Loucy (cell line): Measurements from ENCODE around the gene SRSF9.

Source experiments
- EZH2phosphoT487 ChIP-seq: fragments of 200-600 bp; IDR thresholded peaks from 2 replicates; pipeline ENCODE4 v1.6.1; 2018; ENCODE audit warnings: antibody characterized with exemption, mild to moderate bottlenecking, moderate library complexity, borderline replicate concordance
- TF ChIP-seq, protein P1 (sequence below): fragments of 200-600 bp; sonication (generic); conservative IDR thresholded peaks from 2 replicates; pipeline ENCODE4 v1.5.1; 2014; ENCODE audit warnings: mild to moderate bottlenecking, antibody characterized with exemption, low read length

DNA sequence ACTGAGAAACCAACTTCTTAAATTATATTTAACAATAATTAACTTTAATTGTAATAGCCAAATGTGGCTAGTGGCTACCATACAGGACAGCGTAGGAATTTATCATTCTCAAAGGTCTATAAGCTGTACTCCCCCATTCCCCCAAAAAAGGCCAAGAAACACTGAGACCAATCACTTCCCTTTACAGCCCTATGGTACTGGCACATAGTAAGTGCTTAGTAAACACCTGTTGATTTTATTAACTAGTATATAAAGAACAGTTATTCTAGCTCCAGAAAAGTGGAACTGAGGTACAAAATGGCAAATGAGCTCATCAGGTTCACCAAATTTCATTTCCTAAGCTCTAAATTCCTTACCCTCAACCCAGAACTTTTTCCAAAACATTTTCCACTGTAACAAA is 6.1 kb upstream of the SRSF9 start:
- TF ChIP-seq, protein P1, sequence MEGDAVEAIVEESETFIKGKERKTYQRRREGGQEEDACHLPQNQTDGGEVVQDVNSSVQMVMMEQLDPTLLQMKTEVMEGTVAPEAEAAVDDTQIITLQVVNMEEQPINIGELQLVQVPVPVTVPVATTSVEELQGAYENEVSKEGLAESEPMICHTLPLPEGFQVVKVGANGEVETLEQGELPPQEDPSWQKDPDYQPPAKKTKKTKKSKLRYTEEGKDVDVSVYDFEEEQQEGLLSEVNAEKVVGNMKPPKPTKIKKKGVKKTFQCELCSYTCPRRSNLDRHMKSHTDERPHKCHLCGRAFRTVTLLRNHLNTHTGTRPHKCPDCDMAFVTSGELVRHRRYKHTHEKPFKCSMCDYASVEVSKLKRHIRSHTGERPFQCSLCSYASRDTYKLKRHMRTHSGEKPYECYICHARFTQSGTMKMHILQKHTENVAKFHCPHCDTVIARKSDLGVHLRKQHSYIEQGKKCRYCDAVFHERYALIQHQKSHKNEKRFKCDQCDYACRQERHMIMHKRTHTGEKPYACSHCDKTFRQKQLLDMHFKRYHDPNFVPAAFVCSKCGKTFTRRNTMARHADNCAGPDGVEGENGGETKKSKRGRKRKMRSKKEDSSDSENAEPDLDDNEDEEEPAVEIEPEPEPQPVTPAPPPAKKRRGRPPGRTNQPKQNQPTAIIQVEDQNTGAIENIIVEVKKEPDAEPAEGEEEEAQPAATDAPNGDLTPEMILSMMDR = no peak
- no peak for TF ChIP-seq EZH2phosphoT487
